Right lobe of liver (tissue), 6 donors: ENCODE data around the gene MSX2. TPM values are rescaled to one million over a fixed set of nuclear protein-coding genes. Genes with fewer than 3 reads are reported as not detected.

Experiments used
- ATAC-seq, 4 donors: fragments of 200-7000 bp; cut with Tn5 transposase; one replicate each; pipeline ENCODE4 v1.9.1; 2020; ENCODE audit warnings: mild to moderate bottlenecking in 4 of 4, moderate library complexity in 4 of 4
- DNase-seq, 3 donors: peaks; one replicate each; pipeline ENCODE4 v3.0.0-alpha.2; 2020
- H3K27ac ChIP-seq, 3 donors: fragments of 200-600 bp; one replicate each; pipeline ENCODE4 v1.8.0; 2022
- H3K27me3 ChIP-seq, 2 donors: fragments of 200-600 bp; one replicate each; pipeline ENCODE4 v1.8.0; 2022
- H3K36me3 ChIP-seq, 4 donors: fragments of 200-600 bp; sonication (generic) in 1 of 4; one replicate each; pipeline versions ENCODE4 v1.5.1 to v1.8.0; 2017 to 2022; ENCODE audit warnings: control low read depth in 1 of 4
- H3K4me1 ChIP-seq, 4 donors: fragments of 200-600 bp; sonication (generic) in 1 of 4; one replicate each; pipeline versions ENCODE4 v1.5.1 to v1.8.0; 2017 to 2022; ENCODE audit warnings: control low read depth in 1 of 4
- H3K4me3 ChIP-seq, 3 donors: fragments of 200-600 bp; one replicate each; pipeline ENCODE4 v1.8.0; 2022
- H3K9me3 ChIP-seq, 4 donors: fragments of 200-600 bp; sonication (generic) in 1 of 4; one replicate each; pipeline versions ENCODE4 v1.5.1 to v1.8.0; 2017 to 2022; ENCODE audit warnings: control low read depth in 1 of 4
- CTCF ChIP-seq, 4 donors: fragments of 200-600 bp in 3 of 4; fragments of 450-650 bp in 1 of 4; IDR thresholded peaks; one replicate each; pipeline versions ENCODE4 v1.5.1 to v1.8.0; 2016 to 2022; ENCODE audit warnings: antibody characterized with exemption in 4 of 4, mild to moderate bottlenecking in 2 of 4
- POLR2A ChIP-seq: fragments of 450-650 bp; IDR thresholded peaks from one replicate; pipeline ENCODE4 v1.6.1; 2017; ENCODE audit warnings: antibody characterized with exemption, mild to moderate bottlenecking
- WGBS: methylation state at CpG from one replicate; pipeline ENCODE4 v1.1.6; 2018; ENCODE audit warnings: low coverage, low lambda C conversion rate; ENCODE audit not compliant: insufficient coverage; ENCODE audit errors: missing lambda C conversion rate; 5-methylcytosine and 5-hydroxymethylcytosine counted together
- intact Hi-C, 2 donors: fragments of 100-400 bp; cut with DNase I; formaldehyde crosslinking; loops; one replicate each; pipeline versions ENCODE4 v1.11.2 to v1.14.1; 2022
- microRNA-seq, 2 donors: library from miRNA; unstranded; fragments of <30 nt; microRNA quantifications; one replicate each; pipeline ENCODE4, GENCODE V29; 2019 to 2020
- small RNA-seq, 2 experiments: library from RNA; depleted of rRNA; stranded (forward); fragments of <200 nt; gene quantifications; one replicate each; pipeline ENCODE3, GENCODE V24; 2016
- total RNA-seq, 6 experiments: library from RNA; depleted of rRNA in 2 of 6; stranded (reverse); fragments of >200 nt in 2 of 6; fragmentation: NEBNext Ultra II Directional in 3 of 6; extraction: Animal tissue kit (Norgen Biotek cat#: 25700) in 3 of 6; gene quantifications; one replicate each; pipeline versions ENCODE4 v1.1.0 to v1.2.4, GENCODE V29; 2016 to 2023
- donor health status: DM: no; HTN: yes; CAD: no.
- donor health status: DM: no; HTN: no; CAD: no.
- donor health status: DM: no; HTN: no; CAD: no.
- donor health status: DM: no; HTN: yes; CAD: no.
- donor health status: DM: no; HTN: yes; CAD: no.

Gene MSX2
- total RNA-seq, 6 experiments from 2014 or later = not detected

DNA sequence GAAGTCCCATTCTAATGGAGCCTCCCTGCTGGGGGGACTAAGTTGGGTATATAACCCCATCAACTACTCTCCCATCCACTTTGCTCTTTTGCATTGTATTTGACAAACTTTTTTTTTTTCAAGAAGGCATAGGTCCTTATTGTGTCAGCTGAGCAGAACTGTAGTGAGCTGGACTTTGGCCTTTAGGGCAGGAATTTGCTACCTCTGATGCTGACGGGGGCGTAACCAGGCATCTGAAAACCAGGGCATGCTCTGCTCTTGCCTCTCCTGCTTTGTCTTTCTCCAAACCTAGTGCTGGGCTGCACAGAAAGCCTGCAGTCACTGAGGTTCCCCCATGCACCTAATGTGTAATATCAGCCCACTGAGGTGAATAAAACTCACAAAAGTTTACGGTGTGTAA is 49.0 kb downstream of the MSX2 start:
- intact Hi-C loops = no loop called here
- DNase-seq (no peak), ATAC-seq (no peak)
- H3K27ac ChIP-seq = no peak overlapping the region
- no peak for TF ChIP-seq POLR2A
- TF ChIP-seq CTCF (IDR thresholded peaks at IDR 0.05) = no peak
- no peak overlapping the region for H3K4me3 ChIP-seq
- no peaks in the 10 kb centered on the region for H3K9me3 ChIP-seq
- no peaks in the 10 kb centered on the region for H3K27me3 ChIP-seq
- H3K4me1 ChIP-seq = no peaks in the 10 kb centered on the region
- 43% methylated on average over 3 of the region's 3 CpGs for WGBS
- H3K36me3 ChIP-seq = no peaks in the 10 kb centered on the region

GRCh38 chr5:174775081-174775480 is 50.7 kb downstream of the MSX2 start:
- Histone ChIP-seq H3K4me3 (no peak overlapping the region), H3K27me3 (no peaks in the 10 kb centered on the region), H3K27ac (no peak overlapping the region), H3K36me3 (no peaks in the 10 kb centered on the region), H3K9me3 (no peaks in the 10 kb centered on the region), H3K4me1 (no peaks in the 10 kb centered on the region)
- ATAC-seq = no peak
- TF ChIP-seq CTCF (IDR thresholded peaks at IDR 0.05) = no peak
- no peak for DNase-seq
- WGBS = 35% methylated on average over 3 of the region's 3 CpGs
- intact Hi-C loops = no loop called here

DNA sequence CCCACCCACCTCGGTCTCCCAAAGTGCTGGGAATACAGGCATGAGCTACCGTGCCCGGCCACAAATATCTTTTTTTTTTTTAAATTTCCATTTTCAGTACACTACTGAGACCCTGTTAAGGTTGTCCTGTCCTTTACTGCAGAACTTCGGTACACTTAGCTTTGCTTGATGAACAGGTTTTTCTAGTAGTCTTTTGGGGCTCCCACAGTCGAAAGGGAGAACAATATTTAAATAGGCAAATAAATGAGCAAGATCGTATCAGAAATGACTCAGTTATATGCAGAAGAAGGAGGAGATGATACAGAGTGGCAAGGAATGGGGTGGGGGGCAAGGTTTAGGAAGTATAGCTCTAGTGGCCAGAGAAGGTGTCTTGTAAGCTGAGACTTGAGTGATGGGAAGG is 52.7 kb downstream of the MSX2 start:
- no peak overlapping the region for H3K4me3 ChIP-seq
- ATAC-seq (no peak), DNase-seq (no peak)
- no peaks in the 10 kb centered on the region for H3K4me1 ChIP-seq
- H3K27me3 ChIP-seq = no peaks in the 10 kb centered on the region
- TF ChIP-seq POLR2A = no peak
- TF ChIP-seq CTCF (IDR thresholded peaks at IDR 0.05) = no peak
- WGBS = 61% methylated on average over 6 of the region's 6 CpGs
- intact Hi-C loops = no loop called here
- no peak overlapping the region for H3K27ac ChIP-seq
- no peaks in the 10 kb centered on the region for H3K9me3 ChIP-seq
- no peaks in the 10 kb centered on the region for H3K36me3 ChIP-seq

DNA sequence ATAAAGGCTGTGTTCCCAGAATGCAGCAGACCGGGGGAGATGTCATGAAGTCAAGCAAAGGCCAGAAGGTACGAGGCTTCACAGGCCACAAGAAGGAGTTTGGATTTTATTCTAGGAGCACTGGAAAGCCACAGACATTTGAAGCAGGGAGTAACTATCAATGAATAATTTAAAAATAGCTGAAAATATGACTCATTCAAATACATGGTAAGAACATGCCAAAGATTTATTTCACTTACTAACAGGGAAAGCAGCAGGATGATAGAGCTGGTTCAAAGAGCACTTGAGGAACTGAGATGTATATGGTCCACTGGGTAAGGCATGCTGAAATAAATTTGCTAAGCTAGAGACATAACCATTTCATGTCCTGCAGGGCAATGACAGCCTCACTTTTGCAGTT is 53.2 kb downstream of the MSX2 start:
- Histone ChIP-seq H3K36me3 (no peaks in the 10 kb centered on the region), H3K27ac (no peak overlapping the region), H3K9me3 (no peaks in the 10 kb centered on the region), H3K4me1 (no peaks in the 10 kb centered on the region), H3K4me3 (no peak overlapping the region), H3K27me3 (no peaks in the 10 kb centered on the region)
- ATAC-seq (no peak), DNase-seq (no peak)
- WGBS = 10% methylated on average over 2 of the region's 2 CpGs
- TF ChIP-seq CTCF (IDR thresholded peaks at IDR 0.05) = no peak
- TF ChIP-seq POLR2A = no peak
- intact Hi-C loops = no loop called here

Small RNAs within 50 kb of the gene (microRNA-seq; reads per million reads assigned to microRNA genes)
- gene MIR4634 = 0 reads per million in 2 donors

Small RNAs within 50 kb of the gene (small RNA-seq; reads per million reads assigned to genes)
- gene MIR4634 = 0 reads per million in 2 experiments
